C4-2B (cell line): ENCODE results near the gene SH3BGRL3.

ENCODE experiments used
- H3K27ac ChIP-seq: fragments of 450-650 bp; 2 replicates; pipeline ENCODE4 v1.5.1; 2017
- ZFX ChIP-seq: fragments of 450-650 bp; IDR thresholded peaks from 2 replicates; pipeline ENCODE4 v1.6.1; 2017
- TF ChIP-seq, protein P1 (sequence below): fragments of 450-650 bp; conservative IDR thresholded peaks from 2 replicates; pipeline ENCODE4 v1.5.1; 2017; ENCODE audit warnings: mild to moderate bottlenecking

Gene SH3BGRL3

DNA sequence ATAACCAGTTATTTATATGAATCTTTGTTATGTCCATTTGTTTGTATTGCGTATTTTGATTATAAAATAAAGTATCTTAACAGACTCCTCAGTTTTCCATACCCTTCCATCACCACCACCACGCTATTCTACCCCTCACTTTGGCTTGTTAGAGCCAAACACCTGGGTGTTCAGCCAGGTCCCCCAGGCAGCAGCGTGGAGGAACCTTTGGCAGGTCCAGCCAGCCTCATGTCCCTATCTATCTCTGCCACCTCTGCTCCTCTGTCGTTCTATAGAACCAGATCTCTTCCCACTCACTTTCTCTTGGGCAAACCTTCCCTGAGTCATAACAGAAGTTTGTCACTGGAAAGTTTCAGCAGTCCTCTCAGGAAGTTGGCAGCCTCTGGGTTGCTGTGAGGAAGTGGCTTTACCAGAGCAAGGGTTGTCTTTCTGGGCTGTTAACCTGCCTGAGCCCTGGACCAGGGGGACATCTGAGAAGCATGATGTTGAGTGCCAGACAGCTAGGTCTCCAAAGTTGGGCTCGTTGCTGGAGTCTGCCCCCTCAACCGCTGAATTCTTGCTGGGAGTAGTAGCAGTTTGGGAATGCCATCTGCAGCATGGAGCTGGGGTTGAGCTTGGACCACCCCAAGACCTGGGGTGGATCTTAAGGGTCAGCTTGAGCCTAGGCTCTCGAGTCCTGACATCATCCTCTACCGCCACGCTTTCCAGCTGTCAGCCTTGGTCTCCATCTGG lies 996 bp upstream of the SH3BGRL3 start:
- no peak for TF ChIP-seq ZFX
- TF ChIP-seq, protein P1, sequence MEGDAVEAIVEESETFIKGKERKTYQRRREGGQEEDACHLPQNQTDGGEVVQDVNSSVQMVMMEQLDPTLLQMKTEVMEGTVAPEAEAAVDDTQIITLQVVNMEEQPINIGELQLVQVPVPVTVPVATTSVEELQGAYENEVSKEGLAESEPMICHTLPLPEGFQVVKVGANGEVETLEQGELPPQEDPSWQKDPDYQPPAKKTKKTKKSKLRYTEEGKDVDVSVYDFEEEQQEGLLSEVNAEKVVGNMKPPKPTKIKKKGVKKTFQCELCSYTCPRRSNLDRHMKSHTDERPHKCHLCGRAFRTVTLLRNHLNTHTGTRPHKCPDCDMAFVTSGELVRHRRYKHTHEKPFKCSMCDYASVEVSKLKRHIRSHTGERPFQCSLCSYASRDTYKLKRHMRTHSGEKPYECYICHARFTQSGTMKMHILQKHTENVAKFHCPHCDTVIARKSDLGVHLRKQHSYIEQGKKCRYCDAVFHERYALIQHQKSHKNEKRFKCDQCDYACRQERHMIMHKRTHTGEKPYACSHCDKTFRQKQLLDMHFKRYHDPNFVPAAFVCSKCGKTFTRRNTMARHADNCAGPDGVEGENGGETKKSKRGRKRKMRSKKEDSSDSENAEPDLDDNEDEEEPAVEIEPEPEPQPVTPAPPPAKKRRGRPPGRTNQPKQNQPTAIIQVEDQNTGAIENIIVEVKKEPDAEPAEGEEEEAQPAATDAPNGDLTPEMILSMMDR, result no peak
- peak overlapping the region; percentile 76 for H3K27ac ChIP-seq

- peak overlapping the region; percentile 76 for H3K27ac ChIP-seq
- TF ChIP-seq, protein P1, result no peak
- no peak for TF ChIP-seq ZFX
These were observed 602 bp downstream of the SH3BGRL3 start for GRCh38 chr1:26280333-26281042.

DNA sequence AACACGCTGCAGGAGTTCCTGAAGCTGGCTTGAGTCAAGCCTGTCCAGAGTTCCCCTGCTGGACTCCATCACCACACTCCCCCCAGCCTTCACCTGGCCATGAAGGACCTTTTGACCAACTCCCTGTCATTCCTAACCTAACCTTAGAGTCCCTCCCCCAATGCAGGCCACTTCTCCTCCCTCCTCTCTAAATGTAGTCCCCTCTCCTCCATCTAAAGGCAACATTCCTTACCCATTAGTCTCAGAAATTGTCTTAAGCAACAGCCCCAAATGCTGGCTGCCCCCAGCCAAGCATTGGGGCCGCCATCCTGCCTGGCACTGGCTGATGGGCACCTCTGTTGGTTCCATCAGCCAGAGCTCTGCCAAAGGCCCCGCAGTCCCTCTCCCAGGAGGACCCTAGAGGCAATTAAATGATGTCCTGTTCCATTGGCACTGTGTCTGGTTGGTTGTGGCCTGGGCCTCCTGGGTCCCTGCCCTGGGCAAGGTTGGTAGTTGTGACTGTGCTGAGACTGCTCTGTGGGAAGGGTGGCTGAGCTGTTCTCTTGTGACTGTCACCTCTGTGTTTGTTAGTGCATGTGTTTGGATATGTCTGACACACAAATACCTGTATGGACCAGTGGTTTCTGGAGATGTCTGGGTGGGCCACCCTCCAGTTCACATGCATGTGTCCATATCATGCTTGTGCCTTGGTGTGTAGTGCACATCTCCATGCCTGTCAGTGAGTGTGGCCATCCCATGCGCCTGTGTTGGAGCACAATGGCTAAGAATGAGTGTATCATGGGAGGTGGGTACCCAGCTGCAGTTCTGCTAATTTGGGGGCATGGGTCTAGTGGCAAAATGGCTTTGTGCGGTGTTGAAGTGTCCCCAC lies 1.4 kb downstream of the SH3BGRL3 start:
- TF ChIP-seq, protein P1, result no peak
- TF ChIP-seq ZFX, result no peak
- H3K27ac ChIP-seq, result no peak overlapping the region

- H3K27ac ChIP-seq, result no peak overlapping the region
- TF ChIP-seq ZFX, result no peak
- TF ChIP-seq, protein P1, result no peak
These were observed 2.1 kb downstream of the SH3BGRL3 start for GRCh38 chr1:26281971-26282370.

GRCh38 chr1:26282401-26282918 lies 2.6 kb downstream of the SH3BGRL3 start:
- TF ChIP-seq, protein P1, result no peak
- TF ChIP-seq ZFX, result no peak
- H3K27ac ChIP-seq, result no peak overlapping the region

- no peak overlapping the region for H3K27ac ChIP-seq
- TF ChIP-seq, protein P1, result no peak
- no peak for TF ChIP-seq ZFX
These were observed 3.5 kb downstream of the SH3BGRL3 start for GRCh38 chr1:26283279-26283853.
